ENCODE data around the gene GPR21. TPM values are rescaled to one million over a fixed set of nuclear protein-coding genes. Genes with fewer than 3 reads are reported as not detected.

The GPR21 gene
- total RNA-seq, 2 donors from 2014 or later = 1.5 to 1.8 TPM

DNA sequence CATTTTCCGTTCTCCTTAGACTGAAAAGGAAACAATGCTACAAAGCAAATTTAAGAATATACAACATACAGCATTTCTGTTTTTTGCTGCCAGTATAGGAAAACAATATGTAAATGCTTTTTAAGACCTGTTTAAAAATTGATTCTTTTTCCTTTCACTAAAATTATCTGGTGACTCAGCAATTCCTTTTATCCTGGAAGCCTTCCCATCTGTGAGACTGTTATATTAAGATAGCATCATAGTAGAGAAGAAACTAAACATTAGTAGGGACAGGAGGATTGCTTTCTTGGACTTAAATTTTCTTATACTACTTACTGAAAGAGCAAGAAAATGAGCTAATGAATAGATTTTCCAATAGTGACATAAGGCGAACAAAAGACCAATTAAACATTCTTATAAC lies 30.0 kb upstream of the GPR21 start:
- Mint-ChIP-seq H3K27me3 (ENCODE audit: insufficient read depth) (no peaks in the 10 kb centered on the region), H3K36me3 (ENCODE audit: low read depth) (peaks cover 30% of the 10 kb centered on the region), H3K9me3 (no peaks in the 10 kb centered on the region), H3K4me3 (no peak overlapping the region), H3K27ac (no peak overlapping the region), H3K4me1 (peaks cover 11% of the 10 kb centered on the region)
- Histone ChIP-seq H3K9me3 (ENCODE audit: control insufficient read depth, low read length) (no peaks in the 10 kb centered on the region), H3K27me3 (ENCODE audit: control insufficient read depth, insufficient read depth, low read length, poor library complexity, severe bottlenecking) (no peaks in the 10 kb centered on the region), H3K36me3 (ENCODE audit: control insufficient read depth, insufficient read depth, low read length) (peaks cover 34% of the 10 kb centered on the region), H3K4me3 (ENCODE audit: low read length) (no peak overlapping the region), H3K4me1 (ENCODE audit: control insufficient read depth, insufficient read depth, low read length) (no peaks in the 10 kb centered on the region), H3K9ac (ENCODE audit: extremely low read depth, low read length, poor library complexity, severe bottlenecking) (no peak overlapping the region), H3K27ac (ENCODE audit: low read depth, low read length) (no peak overlapping the region)
- WGBS, 2 experiments (ENCODE audit: insufficient coverage in 1 of 2, insufficient read length in 1 of 2) = 80% methylated on average over 1 of the region's 2 CpGs; no CpG with 5 or more reads in 1 of the 2 experiments
- DNase-seq = no peak
- TF ChIP-seq, protein P1, sequence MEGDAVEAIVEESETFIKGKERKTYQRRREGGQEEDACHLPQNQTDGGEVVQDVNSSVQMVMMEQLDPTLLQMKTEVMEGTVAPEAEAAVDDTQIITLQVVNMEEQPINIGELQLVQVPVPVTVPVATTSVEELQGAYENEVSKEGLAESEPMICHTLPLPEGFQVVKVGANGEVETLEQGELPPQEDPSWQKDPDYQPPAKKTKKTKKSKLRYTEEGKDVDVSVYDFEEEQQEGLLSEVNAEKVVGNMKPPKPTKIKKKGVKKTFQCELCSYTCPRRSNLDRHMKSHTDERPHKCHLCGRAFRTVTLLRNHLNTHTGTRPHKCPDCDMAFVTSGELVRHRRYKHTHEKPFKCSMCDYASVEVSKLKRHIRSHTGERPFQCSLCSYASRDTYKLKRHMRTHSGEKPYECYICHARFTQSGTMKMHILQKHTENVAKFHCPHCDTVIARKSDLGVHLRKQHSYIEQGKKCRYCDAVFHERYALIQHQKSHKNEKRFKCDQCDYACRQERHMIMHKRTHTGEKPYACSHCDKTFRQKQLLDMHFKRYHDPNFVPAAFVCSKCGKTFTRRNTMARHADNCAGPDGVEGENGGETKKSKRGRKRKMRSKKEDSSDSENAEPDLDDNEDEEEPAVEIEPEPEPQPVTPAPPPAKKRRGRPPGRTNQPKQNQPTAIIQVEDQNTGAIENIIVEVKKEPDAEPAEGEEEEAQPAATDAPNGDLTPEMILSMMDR (conservative IDR thresholded peaks at IDR 0.05) = no peak

DNA sequence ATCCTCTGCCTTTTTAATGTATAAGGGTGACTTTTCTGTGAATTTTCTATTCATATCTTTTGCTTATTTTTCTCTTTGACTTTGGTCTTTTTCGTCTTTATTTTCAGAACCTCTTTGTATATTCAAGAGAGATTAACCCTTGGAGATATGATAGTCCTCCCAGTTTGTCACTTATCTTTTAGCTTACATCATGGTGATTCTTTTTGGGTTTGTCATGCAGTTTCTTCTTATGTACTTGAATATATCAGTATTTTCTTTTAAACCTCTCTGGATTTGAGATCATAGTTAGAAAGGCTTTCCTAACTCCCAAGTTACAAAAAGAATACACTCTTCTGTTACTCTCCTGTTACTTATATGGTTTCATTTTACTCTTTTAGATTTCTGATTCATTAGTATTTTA lies 27.5 kb upstream of the GPR21 start:
- H3K4me1 Mint-ChIP-seq = peaks cover 4% of the 10 kb centered on the region
- no peaks in the 10 kb centered on the region for H3K9me3 ChIP-seq (ENCODE audit: control insufficient read depth, low read length)
- no peak overlapping the region for H3K4me3 Mint-ChIP-seq
- no peaks in the 10 kb centered on the region for H3K27me3 ChIP-seq (ENCODE audit: control insufficient read depth, insufficient read depth, low read length, poor library complexity, severe bottlenecking)
- no peak overlapping the region for H3K9ac ChIP-seq (ENCODE audit: extremely low read depth, low read length, poor library complexity, severe bottlenecking)
- no peaks in the 10 kb centered on the region for H3K27me3 Mint-ChIP-seq (ENCODE audit: insufficient read depth)
- 83% methylated on average over 1 of the region's 1 CpG for WGBS, 2 experiments (ENCODE audit: insufficient coverage in 1 of 2, insufficient read length in 1 of 2)
- H3K27ac ChIP-seq (ENCODE audit: low read depth, low read length) = no peak overlapping the region
- H3K4me1 ChIP-seq (ENCODE audit: control insufficient read depth, insufficient read depth, low read length) = no peaks in the 10 kb centered on the region
- H3K36me3 ChIP-seq (ENCODE audit: control insufficient read depth, insufficient read depth, low read length) = peaks cover 36% of the 10 kb centered on the region
- H3K9me3 Mint-ChIP-seq = no peaks in the 10 kb centered on the region
- no peak overlapping the region for H3K4me3 ChIP-seq (ENCODE audit: low read length)
- TF ChIP-seq, protein P1 (conservative IDR thresholded peaks at IDR 0.05) = no peak
- no peak for DNase-seq
- no peak overlapping the region for H3K27ac Mint-ChIP-seq
- peaks cover 20% of the 10 kb centered on the region for H3K36me3 Mint-ChIP-seq (ENCODE audit: low read depth)

DNA sequence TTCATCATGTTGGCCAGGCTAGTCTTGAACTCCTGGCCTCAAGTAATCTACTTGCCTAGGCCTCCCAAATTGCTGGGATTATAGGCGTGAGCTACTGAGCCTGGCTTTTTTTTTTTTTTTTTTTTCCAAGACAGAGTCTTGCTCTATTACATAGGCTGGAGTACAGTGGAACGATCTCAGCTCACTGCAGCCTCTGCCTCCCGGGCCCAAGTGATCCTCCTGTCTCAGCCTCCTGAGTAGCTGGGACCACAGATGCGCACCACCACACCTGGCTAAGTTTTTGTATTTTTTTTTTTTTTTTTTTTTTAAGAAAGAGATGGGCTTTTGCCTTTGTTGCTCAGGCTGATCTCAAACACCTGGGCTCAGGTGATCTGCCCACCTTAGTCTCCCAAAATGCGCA lies 26.2 kb upstream of the GPR21 start:
- no peak for DNase-seq
- peaks cover 40% of the 10 kb centered on the region for H3K36me3 ChIP-seq (ENCODE audit: control insufficient read depth, insufficient read depth, low read length)
- H3K4me3 ChIP-seq (ENCODE audit: low read length) = no peak overlapping the region
- no peak overlapping the region for H3K9ac ChIP-seq (ENCODE audit: extremely low read depth, low read length, poor library complexity, severe bottlenecking)
- peaks cover 28% of the 10 kb centered on the region for H3K36me3 Mint-ChIP-seq (ENCODE audit: low read depth)
- no peak overlapping the region for H3K27ac Mint-ChIP-seq
- no peaks in the 10 kb centered on the region for H3K9me3 Mint-ChIP-seq
- no peaks in the 10 kb centered on the region for H3K27me3 Mint-ChIP-seq (ENCODE audit: insufficient read depth)
- H3K27ac ChIP-seq (ENCODE audit: low read depth, low read length) = no peak overlapping the region
- no peak overlapping the region for H3K4me3 Mint-ChIP-seq
- H3K9me3 ChIP-seq (ENCODE audit: control insufficient read depth, low read length) = no peaks in the 10 kb centered on the region
- H3K4me1 Mint-ChIP-seq = peaks cover 4% of the 10 kb centered on the region
- no peaks in the 10 kb centered on the region for H3K27me3 ChIP-seq (ENCODE audit: control insufficient read depth, insufficient read depth, low read length, poor library complexity, severe bottlenecking)
- TF ChIP-seq, protein P1 (conservative IDR thresholded peaks at IDR 0.05) = no peak
- H3K4me1 ChIP-seq (ENCODE audit: control insufficient read depth, insufficient read depth, low read length) = no peaks in the 10 kb centered on the region
- WGBS, 2 experiments (ENCODE audit: insufficient coverage in 1 of 2, insufficient read length in 1 of 2) = 75 to 88% methylated on average over 1 to 5 of the region's 5 CpGs
